Uterus (tissue), 2 donors: ENCODE results near the gene DDX59.

Experiments
- CTCF ChIP-seq, 4 experiments: fragments of 200-600 bp in 2 of 4; fragments of 450-650 bp in 2 of 4; sonication (generic) in 2 of 4; IDR thresholded peaks; one replicate each; pipeline ENCODE4 v1.5.1; 2016 to 2019; ENCODE audit warnings: antibody characterized with exemption in 4 of 4, mild to moderate bottlenecking in 2 of 4, moderate library complexity in 1 of 4
- POLR2A ChIP-seq, 2 donors: fragments of 450-650 bp; IDR thresholded peaks; one replicate each; pipeline ENCODE4 v1.6.1; 2016; ENCODE audit warnings: antibody characterized with exemption in 2 of 2, mild to moderate bottlenecking in 1 of 2, moderate library complexity in 1 of 2

- TF ChIP-seq CTCF (IDR thresholded peaks at IDR 0.05), result no peak
- no peak for TF ChIP-seq POLR2A (IDR thresholded peaks at IDR 0.05)
Measured at GRCh38 chr1:200654660-200655059, 15.0 kb downstream of the DDX59 start.
